ENCODE data around the gene TBC1D3I. TPM values are rescaled to one million over a fixed set of nuclear protein-coding genes. Genes with fewer than 3 reads are reported as not detected.
"Not testable (repeated sequence)": the region's sequence is repeated elsewhere in the genome, so short reads cannot be mapped to it uniquely, and the experiment has no call there.

The TBC1D3I gene
- 0.20 TPM for total RNA-seq
- long read RNA-seq: 0 reads

DNA sequence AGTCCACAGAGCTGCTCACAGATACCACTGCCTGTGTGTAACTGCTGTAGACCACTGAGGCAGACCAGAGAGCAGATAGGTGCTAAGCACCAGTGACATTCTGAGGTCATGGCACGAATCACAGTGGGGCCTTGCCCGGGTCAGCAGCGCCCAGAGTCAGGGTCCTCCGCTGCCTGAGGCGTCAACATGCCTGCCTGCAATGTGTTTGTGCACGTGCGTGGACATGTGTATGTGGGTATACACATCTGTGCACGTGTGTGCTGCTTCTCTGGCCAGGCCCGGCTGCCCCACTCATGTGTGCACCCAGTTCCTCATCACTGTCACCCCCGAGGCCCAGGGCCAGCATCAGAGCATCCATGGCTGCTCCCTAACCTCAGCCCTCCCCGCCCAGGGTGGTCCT is at the start of gene TBC1D3I:
Gene TBC1D3I (minus strand): TSS at position 101 of the 400 bp plus-strand sequence. CDS start 1,585 bp downstream, outside the sequence.
- intact Hi-C loops (cut with micrococcal nuclease); ATAC-seq: not testable (repeated sequence)

GRCh38 chr17:36295161-36295560 is 30.8 kb upstream of the TBC1D3I start:
- ATAC-seq; DNase-seq; intact Hi-C loops (cut with micrococcal nuclease): not testable (repeated sequence)

More for the DNA sequence above, at the start of gene TBC1D3I:
- DNase-seq: not testable (repeated sequence)

DNA sequence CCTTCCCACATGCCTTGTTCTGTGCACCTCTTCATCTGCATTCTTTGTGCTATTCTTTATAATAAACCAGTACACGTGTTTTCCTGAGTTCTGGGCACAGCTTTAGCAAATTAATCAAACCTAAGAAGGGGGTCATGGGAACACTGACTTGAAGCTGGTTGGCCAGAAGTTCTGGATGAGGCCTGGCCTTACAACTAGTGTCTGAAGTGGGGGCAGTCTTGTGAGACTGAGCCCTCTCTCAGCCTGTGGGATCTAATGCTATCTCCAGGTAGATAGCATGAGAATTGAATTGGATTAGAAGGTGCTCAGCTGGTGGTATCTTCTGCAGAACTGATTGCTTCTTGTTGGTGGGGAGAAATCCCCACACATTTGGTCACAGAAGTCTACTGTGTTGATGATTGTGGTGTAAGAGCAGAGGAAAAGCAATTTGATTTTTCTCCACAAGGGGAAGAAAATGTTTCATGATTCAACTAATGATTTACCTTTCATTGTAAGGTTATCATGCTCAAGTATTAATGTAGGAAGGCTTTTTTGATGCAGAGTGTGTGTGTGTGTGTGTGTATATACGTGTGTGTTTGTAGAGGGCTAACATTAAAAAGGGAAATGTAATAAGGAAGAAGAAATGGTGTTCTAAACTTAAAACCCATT is 25.7 kb upstream of the TBC1D3I start:
- ATAC-seq; intact Hi-C loops (cut with micrococcal nuclease): not testable (repeated sequence)

GRCh38 chr17:36284219-36284618 is 19.8 kb upstream of the TBC1D3I start:
- ATAC-seq; intact Hi-C loops (cut with micrococcal nuclease); DNase-seq: not testable (repeated sequence)

More for the DNA sequence above, 25.7 kb upstream of the TBC1D3I start:
- DNase-seq: not testable (repeated sequence)

GRCh38 chr17:36283256-36283655 is 18.9 kb upstream of the TBC1D3I start:
- intact Hi-C loops (cut with micrococcal nuclease); DNase-seq: not testable (repeated sequence)
- ATAC-seq: peak; percentile 39

- intact Hi-C loops (cut with micrococcal nuclease); ATAC-seq; DNase-seq: not testable (repeated sequence)
Measured at GRCh38 chr17:36242046-36242445, 22.3 kb downstream of the TBC1D3I start.

DNA sequence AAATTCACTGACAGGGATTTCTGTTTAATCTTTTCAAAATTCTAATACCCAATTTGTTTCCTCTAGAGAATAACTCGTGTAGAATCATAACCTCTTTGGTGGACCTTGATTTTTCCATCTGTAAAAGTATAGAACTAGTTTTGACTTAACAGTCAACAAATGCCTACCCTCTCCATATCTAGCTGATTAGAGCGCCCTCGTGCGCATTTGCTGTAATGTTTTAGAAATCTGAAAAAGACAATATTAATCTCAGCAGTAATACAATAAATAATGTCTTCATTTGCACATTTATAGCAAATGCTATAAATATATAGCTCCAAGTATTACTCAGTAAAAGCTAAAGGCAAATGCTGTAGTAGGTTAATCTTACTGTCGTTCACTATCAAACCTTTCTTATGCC is 34.7 kb downstream of the TBC1D3I start:
- ATAC-seq; intact Hi-C loops (cut with micrococcal nuclease); DNase-seq: not testable (repeated sequence)

- ATAC-seq; intact Hi-C loops (cut with micrococcal nuclease); DNase-seq: not testable (repeated sequence)
Measured at GRCh38 chr17:36222967-36223366, 41.4 kb downstream of the TBC1D3I start.

DNA sequence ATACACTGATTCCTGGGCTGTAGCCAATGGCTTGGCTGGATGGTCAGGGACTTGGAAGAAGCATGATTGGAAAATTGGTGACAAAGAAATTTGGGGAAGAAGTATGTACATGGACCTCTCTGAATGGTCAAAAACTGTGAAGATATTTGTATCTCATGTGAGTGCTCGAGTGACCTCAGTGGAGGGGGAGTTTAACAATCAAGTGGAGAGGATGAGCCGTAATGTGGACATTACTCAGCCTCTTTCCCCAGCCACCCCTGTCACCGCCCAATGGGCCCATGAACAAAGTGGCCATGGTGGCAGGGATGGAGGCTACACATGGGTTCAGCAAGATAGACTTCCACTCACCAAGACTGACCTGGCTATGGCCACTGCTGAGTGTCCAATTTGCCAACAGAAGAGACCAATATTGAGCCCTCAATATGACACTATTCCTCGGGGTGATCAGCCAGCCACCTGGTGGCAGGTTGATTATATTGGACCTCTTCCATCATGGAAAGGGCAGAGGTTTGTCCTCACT is 42.7 kb downstream of the TBC1D3I start:
- DNase-seq; intact Hi-C loops (cut with micrococcal nuclease); ATAC-seq: not testable (repeated sequence)

DNA sequence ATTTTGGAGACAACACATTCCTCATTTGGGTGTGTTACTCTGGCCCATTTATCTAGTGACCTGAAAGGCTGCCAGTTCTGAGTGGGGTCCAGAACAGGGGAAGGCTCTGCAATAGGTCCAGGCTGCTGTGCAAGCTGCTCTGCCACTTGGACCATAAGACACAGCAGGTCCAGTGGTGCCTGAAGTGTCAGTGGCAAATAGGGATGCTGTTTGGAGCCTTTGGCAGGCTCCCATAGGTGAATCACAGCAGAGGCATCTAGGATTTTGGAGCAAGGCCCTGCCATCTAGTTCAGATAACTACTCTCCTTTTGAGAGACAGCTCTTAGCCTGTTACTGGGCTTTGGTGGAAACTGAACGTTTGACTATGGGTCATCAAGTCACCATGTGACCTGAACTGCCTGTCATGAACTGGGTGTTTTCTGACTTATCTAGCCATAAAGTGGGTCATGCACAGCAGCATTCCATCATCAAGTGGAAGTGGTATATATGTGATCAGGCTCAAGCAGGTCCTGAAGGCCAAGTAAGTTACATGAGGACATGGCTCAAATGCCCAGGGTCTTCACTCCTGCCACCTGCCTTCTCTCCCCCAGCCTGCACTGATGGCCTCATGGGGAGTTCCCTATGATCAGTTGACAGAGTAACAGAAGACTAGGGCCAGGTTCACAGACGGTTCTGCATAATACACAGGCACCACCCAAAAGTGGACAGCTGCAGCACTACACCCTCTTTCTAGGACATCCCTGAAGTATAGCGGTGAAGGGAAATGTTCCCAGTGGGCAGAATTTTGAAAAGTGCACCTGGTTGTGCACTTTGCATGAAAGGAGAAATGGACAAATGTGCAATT is 43.4 kb downstream of the TBC1D3I start:
- ATAC-seq; intact Hi-C loops (cut with micrococcal nuclease); DNase-seq: not testable (repeated sequence)

DNA sequence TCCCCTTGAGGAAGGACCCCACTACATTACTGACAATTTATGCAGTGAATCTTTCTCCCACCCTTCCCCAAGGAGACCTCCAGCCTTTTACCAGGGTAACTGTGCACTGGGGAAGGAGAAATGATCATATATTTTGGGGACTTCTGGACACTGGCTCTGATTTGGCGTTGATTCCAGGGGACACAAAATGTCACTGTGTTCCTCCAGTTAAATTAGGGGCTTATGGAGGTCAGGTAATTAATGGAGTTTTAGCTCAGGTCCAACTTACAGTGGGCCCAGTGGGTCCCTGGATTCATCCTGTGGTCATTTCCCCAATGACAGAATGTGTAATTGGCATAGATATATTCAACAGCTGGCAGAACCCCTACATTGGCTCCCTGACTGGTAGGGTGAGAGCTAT is 44.8 kb downstream of the TBC1D3I start:
- DNase-seq; intact Hi-C loops (cut with micrococcal nuclease); ATAC-seq: not testable (repeated sequence)

DNA sequence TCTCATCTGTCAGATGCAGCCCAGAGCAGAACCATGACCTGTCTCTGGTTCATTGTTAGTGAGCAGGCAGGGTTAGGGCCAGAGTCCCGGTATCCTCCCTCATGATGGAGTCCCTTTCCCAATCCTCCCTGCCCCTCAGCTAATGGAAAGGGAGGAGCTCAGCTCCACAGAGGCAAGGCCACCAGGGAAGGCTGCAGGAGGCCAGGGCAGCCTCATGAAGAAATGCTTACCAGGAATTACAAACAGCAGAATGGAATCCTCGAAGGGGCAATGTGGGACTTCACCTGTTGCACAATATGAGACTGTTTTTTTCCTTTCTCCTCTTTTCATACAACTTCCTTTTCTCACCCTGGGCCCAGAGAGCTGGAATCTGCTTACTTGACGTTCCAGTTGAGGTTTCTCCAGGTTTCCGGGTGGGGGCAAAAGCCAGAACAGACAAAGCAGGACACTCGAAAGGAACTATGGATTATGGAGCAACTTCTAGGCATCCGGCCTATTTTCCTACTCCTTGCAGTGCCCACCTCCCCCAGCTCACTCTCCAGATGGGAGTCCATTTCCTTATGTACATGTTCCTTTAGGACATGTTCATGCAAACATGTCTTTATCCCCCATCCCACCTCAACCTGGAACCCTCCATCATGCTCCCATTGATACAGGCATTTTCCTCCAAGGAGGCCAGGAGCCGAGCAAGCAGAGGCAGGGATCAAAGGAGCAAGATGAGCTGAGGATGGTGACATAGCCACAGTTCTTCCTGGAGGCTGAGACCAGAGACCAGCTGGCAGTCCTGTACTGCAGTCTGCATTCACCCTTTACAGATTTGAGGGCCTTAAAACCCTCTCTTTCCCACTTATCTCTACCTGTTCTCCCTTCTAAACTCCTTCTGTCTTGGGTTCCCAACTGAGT is 48.7 kb downstream of the TBC1D3I start:
- ATAC-seq; intact Hi-C loops (cut with micrococcal nuclease); DNase-seq: not testable (repeated sequence)

- intact Hi-C loops (cut with micrococcal nuclease): no loop called here
Measured at GRCh38 chr17:36214918-36215317, 49.5 kb downstream of the TBC1D3I start.

GRCh38 chr17:36213695-36214094 is 50.7 kb downstream of the TBC1D3I start:
- DNase-seq (no peak), ATAC-seq (no peak)
- intact Hi-C loops (cut with micrococcal nuclease): no loop called here

More at GRCh38 chr17:36214918-36215317, 49.5 kb downstream of the TBC1D3I start:
- ATAC-seq (no peak), DNase-seq (no peak)

DNA sequence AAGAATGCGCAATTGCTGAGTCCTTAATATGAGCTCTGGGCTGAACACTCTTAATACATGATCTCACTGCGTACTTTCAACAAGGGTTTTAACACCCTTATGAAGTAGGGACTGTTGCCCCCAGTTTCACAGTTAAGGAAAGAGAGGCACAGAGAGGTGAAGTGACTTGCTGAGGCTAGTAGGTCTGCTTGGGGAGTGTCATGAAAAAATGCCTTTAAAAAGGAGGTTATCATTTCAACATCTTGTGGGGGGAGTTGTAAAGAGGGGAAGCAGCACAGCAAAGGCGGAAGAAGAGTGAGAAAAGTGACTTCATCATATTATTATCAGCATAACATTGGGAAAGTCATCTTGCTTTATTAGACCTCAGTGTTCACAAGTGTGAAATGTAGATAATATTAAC is 51.4 kb downstream of the TBC1D3I start:
- DNase-seq: no peak
- intact Hi-C loops (cut with micrococcal nuclease): no loop called here
- no peak for ATAC-seq

DNA sequence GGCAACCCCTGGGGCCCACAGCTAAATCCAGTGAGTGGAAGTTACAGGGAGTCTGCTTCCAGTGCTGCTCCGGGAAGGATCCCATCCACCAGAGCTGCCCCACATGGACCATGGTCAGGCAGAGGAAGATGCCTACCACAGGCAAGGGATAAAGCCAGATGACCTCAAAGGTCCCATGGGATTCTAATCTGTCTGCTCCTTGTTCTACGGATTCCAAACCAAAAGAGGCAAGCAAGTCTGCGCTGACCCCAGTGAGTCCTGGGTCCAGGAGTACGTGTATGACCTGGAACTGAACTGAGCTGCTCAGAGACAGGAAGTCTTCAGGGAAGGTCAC is 52.1 kb downstream of the TBC1D3I start:
- DNase-seq: no peak
- no peak for ATAC-seq
- intact Hi-C loops (cut with micrococcal nuclease): no loop called here

DNA sequence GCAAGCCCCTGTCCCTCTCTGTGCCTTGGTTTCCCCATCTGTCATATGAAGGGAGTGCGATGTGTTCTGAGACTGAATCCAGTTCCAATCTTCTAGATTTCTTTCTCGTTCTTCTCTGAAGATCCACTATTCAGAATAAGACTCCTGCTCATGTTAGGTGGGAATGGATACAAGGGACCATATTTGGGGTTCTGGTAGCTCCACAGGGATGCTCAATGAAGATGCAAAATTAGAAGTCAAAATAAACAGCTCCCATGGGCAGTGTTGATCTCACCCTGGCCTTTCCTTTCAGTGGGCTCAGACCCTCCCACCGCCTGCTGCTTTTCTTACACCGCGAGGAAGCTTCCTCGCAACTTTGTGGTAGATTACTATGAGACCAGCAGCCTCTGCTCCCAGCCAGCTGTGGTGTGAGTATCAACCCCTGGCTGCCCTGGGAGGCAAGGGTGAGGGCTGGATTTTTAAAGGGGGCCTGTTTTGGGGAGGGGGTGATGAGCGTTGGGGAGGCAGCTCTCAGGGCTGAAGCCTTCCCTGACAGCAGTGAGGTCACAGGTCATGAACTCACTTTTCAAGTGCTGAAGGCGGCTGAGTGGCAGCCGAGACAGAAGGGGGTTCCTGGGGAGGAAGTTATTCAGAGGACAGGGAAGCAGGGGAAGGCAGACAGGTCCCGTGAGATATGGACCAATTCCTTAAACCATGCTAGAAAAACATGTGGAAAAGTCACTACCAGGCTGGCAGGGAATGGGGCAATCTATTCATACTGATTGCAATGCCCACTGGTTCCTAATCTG is 52.7 kb downstream of the TBC1D3I start:
- intact Hi-C loops (cut with micrococcal nuclease); DNase-seq; ATAC-seq: not testable (repeated sequence)
